HG03460 (cell line): ENCODE data around the gene ATXN7L1.
"Not testable (repeated sequence)": the region's sequence is repeated elsewhere in the genome, so short reads cannot be mapped to it uniquely, and the experiment has no call there.

Experiments used
- ATAC-seq: cut with Tn5 transposase; IDR thresholded peaks from one replicate; pipeline ENCODE4 v1.9.1; 2021; ENCODE audit not compliant: unreplicated experiment

The ATXN7L1 gene

DNA sequence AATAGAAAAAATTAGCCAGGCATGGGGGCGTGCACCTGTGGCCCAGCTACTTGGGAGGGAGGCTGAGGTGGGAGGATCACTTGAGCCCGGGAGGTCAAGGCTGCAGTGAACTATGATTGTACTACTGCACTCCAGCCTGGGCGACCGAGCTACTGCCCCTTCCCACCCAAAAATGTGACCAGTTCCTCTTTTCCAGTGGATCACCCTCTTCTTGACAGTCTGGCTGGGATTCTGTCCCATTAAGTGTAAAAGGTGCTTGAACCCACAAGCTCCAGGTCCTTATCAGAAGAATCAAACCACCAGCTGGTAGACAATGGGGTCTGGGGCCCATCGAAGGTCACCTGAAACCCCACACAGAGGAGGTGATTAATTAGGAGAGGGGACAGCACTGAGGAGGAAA, 14.1 kb downstream of the ATXN7L1 start:
- no peak for ATAC-seq

DNA sequence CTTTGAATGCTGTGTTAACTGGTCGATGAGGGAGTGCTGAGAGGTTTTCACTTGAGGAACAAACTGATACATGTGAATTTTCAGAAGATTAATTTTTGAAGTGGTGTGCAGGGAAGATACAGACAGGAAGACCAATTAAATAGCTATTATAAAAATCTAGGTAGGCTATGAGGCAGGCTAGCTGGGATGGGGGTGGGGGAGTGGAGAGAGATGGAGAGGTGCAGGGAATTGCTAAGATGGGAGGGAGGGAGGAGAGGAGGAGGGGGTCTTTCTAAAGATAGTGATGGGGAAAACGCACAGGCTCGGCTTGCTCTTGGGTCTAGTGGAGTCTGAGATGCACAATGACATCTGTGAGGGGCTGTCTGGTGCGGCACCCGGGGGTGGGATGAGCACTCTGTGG, 15.2 kb downstream of the ATXN7L1 start:
- no peak for ATAC-seq

DNA sequence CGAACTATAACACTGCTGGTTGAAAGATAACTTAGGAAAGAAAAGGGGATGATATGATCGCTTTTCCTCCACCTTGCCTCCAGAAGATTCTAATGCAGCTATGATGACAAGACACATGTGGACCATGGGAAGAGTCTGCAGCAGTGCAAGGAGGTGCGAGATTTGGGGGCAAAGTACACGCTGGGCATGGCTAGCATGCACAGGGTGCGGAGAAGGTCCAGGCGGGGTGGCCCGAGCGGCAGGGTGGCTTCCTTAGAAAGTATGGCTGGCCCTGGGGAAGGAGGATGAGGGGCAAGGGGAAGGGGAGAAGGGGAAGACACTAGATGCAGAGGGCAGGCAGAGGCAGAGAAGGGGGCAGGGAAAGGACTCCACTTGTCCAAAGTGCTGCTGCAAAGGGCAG, 15.6 kb downstream of the ATXN7L1 start:
- ATAC-seq = no peak

DNA sequence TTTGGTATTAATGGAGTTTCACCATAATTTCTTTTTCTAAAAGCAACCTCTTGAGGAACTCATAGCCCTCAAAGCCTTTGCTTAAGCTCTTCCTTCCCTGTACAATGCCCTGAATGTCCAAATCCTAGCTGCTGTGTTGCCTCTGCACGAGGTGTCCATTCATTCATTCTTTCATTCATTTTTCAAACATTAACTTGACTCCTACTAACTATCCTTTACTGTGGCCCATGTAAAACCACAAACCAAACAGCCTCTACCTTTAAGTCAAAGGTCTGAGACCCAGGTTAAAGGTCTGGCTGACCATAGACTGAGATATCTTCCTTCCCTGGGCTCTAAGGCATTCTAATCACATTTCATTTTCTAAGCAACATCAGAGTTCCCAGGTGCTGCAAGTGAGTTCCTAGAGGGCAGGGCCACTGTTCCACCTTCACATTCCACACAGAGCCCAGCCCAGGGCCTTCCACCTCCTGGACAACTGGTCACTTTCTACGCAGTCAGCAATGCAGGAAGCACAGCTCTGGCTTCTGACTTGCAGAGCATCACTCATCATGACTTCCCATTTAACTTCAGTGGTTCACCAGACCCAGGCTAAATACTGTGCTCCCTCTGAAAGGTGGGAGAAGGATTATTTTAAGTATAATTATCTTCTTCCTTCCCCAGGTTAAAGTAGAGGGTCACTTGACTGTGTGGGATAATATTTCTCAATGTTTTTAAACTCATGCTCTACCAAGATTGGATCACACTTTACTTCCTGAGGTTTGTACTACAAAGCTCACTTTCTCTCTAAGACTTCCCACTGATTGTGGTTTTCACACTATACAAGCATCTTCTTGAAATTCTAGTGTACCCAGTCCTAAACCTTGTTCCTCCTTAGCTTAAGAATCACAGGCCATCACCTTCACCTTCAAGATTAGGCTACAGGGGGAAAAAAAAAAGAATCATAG, 19.1 kb downstream of the ATXN7L1 start:
- no peak for ATAC-seq

DNA sequence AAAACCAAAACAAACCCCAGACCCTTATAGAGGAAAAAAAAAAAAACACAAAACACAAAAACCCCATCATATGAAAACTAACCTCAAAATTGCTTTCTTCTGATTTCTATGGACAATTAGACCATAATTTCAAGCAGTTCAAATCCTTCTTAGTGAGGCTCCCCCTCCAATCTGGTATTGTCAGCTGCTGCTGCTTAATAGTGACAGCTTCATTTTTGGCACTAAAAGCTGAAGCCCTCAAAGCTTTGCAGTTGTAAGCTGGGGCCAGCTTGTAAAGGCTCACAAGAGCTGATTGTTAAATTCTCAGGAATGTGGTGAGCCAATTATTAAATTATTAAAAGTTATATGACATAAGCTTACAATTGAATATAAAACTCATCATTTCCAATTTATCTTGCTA, 21.9 kb downstream of the ATXN7L1 start:
- no peak for ATAC-seq

DNA sequence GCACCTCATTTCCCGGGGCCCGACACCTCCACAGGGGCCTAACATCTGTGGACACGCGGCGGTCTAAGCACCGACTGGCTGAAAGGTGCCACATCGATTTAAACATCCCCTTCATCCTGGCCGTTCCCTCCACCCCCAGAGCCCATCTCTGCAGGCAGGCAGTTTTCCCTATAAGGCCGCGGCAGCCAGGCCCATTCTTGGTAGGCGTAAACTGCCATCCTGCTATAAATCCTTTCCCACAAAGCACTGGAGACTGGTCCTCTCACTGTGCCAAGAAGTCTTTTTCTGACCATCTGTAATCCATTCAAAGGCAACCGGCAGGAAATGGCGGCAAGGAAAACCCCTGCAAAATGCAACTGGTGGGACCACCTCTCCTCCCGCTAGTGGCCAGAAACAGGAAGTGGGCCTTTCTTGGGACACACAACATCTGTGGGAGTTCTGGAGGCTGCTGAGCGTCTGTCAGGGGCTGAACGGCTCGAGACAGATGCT, 22.4 kb downstream of the ATXN7L1 start:
- ATAC-seq = no peak

DNA sequence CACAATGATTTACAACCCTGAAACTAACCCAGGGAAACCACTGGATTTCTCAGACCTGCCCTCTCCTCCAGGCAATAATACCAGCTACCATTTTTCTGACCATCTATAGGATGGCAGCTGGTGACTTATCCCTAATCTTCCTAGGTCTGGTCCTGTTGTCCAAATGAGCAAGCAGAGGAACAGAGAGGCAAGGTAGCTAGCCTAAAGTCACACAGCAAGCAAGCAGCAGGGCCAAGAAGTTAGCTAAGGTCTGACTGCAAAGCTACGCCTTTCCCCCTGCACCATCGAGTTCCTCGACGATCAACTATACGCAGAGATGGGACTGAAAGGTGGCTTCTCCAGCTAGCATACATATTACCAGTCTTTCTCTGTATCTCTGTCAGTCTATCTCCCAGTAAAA, 25.3 kb downstream of the ATXN7L1 start:
- ATAC-seq = no peak

DNA sequence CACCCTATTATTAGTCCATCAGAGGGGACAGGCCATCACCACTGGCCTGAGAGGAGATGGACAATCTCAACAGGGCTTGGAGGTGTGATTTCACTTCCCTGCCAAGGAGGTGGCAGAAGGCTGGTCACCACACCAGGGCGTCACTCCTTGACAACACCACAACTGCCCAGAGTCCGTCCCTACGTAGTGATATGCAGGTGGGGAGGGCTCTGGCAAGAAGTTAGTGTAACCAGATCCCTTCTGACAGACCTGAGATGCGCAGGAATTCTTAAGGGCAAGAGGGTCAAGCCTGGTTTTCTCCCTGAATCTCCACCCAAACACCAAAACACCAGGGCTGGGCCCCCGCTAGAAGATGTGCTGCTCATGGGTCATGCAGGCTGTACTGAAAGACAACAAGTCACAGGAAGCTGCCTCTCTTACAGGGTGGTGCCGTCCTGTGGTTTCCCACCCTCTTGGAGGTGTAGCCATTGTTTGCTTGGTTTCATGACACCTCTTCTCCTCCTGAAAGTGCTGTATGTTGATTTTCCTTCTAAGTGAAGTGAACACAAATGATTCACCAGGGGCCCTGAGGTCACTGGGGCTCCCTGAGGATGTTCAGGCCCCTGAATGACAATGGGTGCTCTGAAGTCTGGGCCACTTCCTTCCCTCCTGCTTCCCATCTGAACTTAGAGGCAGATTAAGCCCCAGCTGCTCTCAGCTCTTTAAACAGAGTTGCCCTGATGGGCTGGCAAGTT, 27.1 kb downstream of the ATXN7L1 start:
- ATAC-seq = no peak

DNA sequence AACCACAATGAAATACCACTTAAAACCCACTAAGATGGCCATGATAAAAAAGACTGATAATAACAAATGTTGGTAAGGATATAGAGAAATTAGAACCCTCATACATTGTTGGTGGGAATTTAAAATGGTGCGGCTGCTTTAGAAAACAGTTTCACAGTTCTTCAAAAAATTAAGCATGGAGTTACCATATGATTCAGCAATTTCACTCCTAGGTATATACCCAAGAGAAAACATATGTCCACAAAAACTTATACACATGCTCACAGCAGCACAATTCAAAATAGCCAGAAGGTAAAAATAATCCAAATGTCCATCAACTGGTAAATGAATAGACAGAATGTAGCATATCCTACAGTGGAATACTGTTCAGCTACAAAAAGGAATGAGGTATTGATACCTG, 30.0 kb downstream of the ATXN7L1 start:
- ATAC-seq = no peak

DNA sequence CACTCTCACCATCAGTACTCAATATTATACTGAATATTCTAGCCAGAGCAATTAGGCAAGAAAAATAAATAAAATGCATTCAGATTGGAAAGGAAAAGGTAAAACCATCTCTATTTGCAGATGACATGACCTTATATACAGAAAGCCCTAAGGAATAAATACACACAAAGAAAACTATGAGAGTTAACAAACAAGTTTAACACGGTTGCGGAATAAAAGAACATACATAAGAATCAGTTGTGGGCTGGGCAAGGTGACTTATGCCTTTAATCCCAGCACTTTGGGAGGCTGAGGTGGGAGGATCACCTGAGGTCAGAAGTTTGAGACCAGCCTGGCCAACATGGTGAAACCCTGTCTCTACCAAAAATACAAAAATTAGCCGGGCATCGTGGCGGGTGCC, 31.7 kb downstream of the ATXN7L1 start:
- ATAC-seq = not testable (repeated sequence)

DNA sequence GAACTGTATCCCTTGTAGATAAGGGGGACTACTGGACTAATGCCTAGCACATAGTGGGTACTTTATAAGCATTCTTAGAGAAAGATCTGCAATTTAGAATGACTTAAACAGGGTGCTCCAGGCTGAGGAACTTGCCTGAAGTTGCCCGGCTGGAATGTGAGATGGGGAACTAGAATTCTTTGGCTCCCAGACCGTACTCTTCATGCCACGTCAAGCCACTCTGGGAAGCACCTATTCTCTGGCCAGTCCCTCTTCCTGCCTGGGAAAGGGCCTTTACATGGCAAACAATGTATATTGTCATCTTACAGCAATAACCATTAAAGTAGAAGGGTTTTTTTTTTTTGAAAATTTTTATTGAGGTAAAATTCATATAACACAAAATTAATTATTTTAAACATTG, 34.5 kb downstream of the ATXN7L1 start:
- no peak for ATAC-seq

DNA sequence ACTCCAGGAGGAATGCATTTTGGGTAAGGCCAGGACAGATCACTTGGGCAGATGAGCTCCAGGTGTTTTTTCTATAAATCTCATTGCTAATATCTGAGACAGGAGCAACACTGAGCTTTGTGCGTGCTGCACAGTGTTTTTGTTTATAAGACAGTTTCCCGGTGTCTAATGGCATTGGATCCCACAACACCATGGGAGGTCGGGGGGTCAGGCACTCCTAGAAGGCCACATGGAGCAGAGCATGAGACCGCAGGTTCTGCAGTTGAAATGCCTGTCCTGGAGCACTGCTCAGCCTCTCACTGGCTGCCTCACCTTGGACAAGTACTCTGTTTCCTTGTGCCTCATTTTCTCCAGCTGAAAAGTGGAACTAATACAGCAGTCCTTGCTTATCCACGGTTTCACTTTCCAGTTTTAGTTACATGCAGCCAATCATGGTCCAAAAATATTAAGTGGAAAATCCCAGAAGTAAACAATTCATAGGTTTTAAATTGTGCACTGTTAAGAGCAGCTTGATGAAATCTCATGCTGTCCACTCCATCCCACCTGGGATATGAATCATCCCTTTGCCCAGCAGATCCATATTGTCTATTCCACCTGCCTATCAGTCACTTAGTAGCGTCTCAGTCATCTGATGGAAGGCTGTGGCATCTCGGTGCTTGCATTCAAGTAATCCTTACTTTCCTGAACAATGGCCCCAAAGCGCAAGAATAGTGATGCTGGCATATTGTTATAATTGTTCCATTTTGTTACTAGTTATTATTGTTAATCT, 35.2 kb downstream of the ATXN7L1 start:
- no peak for ATAC-seq

DNA sequence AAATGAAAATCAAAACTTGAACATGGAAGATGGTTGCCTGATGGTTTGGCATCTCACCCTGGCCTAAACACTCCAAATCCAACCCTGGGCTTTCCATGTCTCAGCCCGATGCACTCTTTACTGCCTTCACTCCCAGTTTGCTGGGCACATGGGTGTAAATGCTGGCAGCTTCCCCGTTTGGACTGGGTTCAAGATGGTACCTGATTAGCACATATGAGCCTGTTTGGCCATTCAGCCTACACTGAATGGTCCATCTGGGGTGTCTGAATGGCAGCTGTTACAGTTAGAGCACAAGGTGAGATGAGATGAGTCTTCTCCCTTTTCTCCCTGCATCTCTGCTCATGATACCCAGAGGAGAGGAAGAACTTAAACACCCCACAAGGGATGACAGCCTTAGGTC, 37.1 kb downstream of the ATXN7L1 start:
- no peak for ATAC-seq

DNA sequence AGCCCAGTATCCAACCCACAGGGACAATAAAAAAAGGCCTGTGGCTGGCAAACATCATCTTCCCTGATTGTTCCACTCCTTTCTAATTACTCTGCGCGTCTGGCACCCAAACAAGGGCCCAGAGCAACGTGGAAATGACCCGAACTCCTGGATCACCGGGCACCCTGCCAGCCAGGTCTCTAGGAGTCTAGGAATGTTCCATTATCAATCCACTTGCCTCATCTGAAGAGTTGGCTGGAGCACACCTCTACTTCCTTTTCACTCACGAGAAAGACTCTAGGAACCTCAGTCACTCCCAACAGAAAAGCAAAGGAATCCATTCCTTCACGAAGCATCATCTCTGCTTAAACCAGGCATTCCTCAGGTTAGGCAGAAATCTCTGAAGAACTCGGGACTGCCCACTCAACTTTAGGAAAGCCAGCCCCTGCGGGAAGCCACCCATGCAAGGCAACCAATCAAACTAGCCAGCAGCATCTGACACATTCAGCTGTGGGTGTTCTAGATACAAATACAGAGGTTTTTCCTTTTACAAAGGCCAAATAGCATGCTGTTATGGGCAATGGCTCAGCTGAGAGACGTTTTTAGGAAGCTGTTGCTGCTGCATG, 37.7 kb downstream of the ATXN7L1 start:
- ATAC-seq = no peak

DNA sequence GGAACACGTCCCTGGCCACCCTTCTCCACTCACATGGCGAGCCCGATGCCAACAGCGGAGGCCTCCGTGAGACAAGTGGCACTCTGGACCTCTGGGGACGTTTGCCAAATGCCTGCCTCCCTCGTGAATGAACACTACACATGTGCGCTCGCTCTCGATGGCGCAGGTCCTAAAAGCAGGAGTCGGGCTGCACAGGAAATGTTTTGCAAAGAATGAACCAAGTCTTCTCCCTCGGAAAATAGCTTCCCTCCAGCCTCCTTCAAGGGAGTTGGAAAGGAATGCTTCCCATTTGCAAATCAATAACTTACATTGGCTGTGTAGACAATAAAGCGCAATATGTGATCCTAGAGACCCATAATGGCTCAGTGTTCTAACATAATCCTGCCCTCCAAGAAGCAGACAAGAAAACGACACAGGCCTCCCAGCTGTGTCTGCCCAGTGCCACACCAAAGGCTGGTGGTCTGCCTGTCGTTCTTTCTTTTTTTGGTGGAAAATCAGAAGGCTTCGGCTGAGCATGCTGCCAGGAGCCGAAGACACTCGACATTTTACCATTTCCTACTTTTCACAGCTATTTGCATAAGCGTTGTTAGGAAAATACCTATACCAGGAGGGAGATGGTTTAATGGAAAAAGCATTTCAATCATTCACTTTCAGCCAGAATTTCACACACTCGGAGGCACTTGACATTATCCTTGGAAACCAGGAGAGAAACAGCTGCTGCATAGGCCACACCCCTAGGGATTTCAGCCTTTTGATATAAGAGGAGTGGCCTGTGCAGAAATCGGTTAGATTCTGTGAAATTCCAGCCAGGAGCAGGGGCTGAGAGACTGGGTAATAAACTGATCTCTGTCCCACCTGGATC, 38.4 kb downstream of the ATXN7L1 start:
- ATAC-seq = no peak

DNA sequence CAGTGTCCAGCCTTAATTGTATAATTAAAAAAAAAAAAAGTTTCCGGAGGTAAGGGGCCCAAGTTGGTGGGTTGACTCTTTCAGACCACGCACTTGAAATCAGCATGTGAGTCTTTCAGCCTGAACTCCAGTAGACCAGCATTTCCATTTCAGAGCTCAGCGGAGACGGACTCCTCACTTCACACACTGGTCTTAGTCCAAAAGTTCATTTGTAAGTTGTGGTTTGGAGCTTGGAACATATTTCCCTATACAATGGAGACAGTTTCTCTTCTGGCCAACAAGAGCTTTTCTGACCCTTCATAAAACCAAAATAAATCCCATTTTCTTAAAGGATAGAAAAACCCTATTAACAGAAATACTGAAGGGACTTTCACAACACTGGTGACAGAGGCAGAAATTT, 41.0 kb downstream of the ATXN7L1 start:
- no peak for ATAC-seq

DNA sequence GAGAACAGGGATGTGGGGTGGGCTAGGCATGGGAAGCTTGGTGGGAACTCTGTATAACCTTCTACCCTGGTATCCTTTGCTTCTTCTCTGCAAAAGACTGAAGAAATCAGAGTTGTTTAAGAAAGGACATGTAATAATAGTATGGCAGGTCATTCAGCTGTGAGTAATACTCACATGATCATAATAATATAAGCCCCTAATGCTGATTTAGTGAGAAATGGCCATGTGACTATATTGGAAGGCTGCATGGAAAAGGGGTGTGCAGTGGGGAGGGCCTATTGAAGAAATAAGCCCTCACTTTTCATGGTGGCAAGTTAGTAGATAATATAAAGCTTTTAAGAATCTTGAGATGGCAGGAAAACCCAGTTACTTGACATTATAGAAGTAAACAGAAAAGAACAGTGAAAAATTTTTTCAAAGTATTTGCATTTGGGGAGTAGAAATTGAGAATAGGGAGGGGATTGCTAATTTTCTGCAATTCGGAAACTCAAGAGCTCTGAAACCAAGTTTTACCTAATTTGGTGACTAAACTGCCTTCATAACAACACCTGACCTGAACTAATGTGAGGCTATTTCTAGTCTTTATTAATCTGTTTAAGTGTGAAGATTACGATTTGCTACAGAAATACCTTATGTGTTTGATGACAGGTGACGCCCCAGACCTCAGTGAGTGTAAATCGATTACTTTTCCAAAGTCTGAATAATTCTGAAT, 44.4 kb downstream of the ATXN7L1 start:
- ATAC-seq = no peak

DNA sequence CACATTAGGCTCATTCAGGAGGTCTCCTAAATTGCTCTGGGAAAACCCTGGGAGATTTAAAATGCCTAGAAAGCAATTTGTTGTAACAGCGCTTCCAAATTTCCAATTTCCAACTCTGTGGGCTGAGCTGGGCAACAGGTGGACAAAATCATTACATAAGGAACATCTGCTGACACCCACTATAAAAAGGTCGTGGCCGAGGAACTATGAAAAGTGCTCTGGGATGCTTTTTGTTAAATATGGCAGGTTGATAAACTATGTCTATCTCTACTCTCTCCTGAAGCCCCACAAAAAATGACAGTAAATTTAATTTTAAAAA, 45.1 kb downstream of the ATXN7L1 start:
- no peak for ATAC-seq
